NCI-H82 (cell line): ENCODE data around the gene SEC16B.
"Not testable (repeated sequence)": the region's sequence is repeated elsewhere in the genome, so short reads cannot be mapped to it uniquely, and the experiment has no call there.

Experiments used
- DNase-seq: peaks from one replicate; lab custom pipeline; 2025; lab: John Stamatoyannopoulos, UW

The SEC16B gene

GRCh38 chr1:177969825-177970371, at the start of gene SEC16B:
Gene SEC16B, minus strand, starts transcription at chr1:177970058. Its CDS starts 2,077 bp downstream, at chr1:177967981.
- no peak for DNase-seq

GRCh38 chr1:178019622-178020021, 49.8 kb upstream of the SEC16B start:
- no peak for DNase-seq

- no peak for DNase-seq
Observed at GRCh38 chr1:178019208-178019607, 49.4 kb upstream of the SEC16B start.

- no peak for DNase-seq
Observed at GRCh38 chr1:178017517-178017916, 47.7 kb upstream of the SEC16B start.

- DNase-seq, result no peak
Observed at GRCh38 chr1:178011864-178012503, 42.1 kb upstream of the SEC16B start.

GRCh38 chr1:178011465-178011828, 41.6 kb upstream of the SEC16B start:
- no peak for DNase-seq

GRCh38 chr1:178010674-178011464, 41.0 kb upstream of the SEC16B start:
- DNase-seq, result no peak

- no peak for DNase-seq
Observed at GRCh38 chr1:178006043-178006442, 36.2 kb upstream of the SEC16B start.

GRCh38 chr1:178005450-178005849, 35.6 kb upstream of the SEC16B start:
- DNase-seq, result no peak

GRCh38 chr1:178004926-178005391, 35.1 kb upstream of the SEC16B start:
- DNase-seq, result no peak

GRCh38 chr1:177998696-177999631, 29.1 kb upstream of the SEC16B start:
- no peak for DNase-seq

- DNase-seq, result peak; percentile 20
Observed at GRCh38 chr1:177996957-177997356, 27.1 kb upstream of the SEC16B start.

GRCh38 chr1:177995369-177995768, 25.5 kb upstream of the SEC16B start:
- DNase-seq, result no peak

GRCh38 chr1:177986281-177986680, 16.4 kb upstream of the SEC16B start:
- DNase-seq, result not testable (repeated sequence)

- DNase-seq, result no peak
Observed at GRCh38 chr1:177984761-177985160, 14.9 kb upstream of the SEC16B start.

GRCh38 chr1:177984136-177984525, 14.3 kb upstream of the SEC16B start:
- DNase-seq, result peak; percentile 82

GRCh38 chr1:177983482-177984135, 13.8 kb upstream of the SEC16B start:
- DNase-seq, result peak; percentile 26

- DNase-seq, result peak; percentile 13
Observed at GRCh38 chr1:177983077-177983476, 13.2 kb upstream of the SEC16B start.

GRCh38 chr1:177981200-177981599, 11.3 kb upstream of the SEC16B start:
- no peak for DNase-seq

- DNase-seq, result no peak
Observed at GRCh38 chr1:177979272-177979671, 9.4 kb upstream of the SEC16B start.

GRCh38 chr1:177978530-177978929, 8.7 kb upstream of the SEC16B start:
- no peak for DNase-seq

- no peak for DNase-seq
Observed at GRCh38 chr1:177977141-177977540, 7.3 kb upstream of the SEC16B start.
